ENCODE measurements around the gene ZNF593.

The ZNF593 gene

DNA sequence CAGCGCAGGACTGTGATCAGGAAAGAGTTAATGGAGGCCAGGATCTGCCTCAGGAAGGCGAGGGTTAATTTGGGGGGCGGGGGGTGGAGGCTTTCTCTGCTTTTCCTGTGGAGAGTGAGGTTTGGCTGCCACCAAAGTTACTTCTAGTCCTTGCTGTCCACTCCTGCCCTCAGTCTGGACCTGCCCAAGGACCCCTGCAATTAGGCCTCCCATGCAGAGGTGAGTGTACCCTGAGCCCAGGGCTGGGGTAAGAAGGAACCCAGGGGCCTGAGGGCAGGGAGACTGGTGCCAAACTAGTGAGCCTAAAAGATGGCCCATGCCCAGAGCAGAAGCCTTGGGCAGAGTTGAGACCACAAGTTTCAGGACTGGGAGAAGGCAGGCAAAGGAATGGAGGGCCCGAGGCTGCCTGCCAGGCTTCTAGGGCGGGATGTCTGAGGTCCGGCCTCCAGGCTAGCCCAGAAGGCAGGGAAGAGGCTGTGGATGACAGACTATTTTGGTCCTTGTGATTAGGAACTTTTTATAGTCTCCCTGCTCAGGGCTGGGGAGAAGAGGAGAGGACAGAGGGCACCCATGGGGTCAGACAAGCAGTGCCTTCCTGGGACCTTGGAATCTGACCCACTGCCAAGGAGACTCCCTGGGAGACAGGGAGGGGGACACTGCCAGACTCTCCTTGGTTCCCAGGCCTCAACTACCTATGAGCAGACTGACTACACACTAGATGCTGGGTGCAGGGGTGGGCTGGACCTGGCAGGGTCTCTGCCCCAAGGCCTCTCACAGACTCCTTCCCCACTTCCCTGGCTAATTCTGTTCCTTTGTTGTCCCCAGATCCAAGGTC lies 10.6 kb upstream of the ZNF593 start, which contains the start of gene FAM110D:
Gene FAM110D (plus strand): TSS at position 172 of the 835 bp plus-strand sequence. CDS start 2,213 bp downstream, outside the sequence.
- Mint-ChIP-seq H3K27me3 (ENCODE audit: low read depth) (peaks cover 64% of the 10 kb centered on the region), H3K36me3 (ENCODE audit: low read depth) (no peaks in the 10 kb centered on the region), H3K4me3 (no peak within 1 kb of the TSS), H3K27ac (no peak within 1 kb of the TSS), H3K4me1 (ENCODE audit: low read depth) (peaks cover 8% of the 10 kb centered on the region), H3K9me3 (no peaks in the 10 kb centered on the region)
- no peak for DNase-seq (ENCODE audit: low spot score)

DNA sequence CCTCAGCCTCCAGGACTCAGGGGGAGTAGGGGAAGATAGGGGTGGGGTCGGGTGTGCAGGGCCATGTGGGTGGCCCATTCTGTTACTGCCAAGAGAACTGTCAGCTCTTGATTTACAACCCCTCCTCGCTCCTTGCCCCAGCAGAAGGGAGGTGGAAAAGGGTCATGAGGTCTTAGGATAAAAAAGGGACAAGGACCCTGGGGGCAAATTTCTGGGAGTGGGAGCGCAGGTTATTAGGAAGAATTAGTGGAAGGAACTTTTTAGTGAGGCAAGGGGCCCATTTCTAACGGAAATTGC lies 10.0 kb upstream of the ZNF593 start:
- Mint-ChIP-seq H3K36me3 (ENCODE audit: low read depth) (no peaks in the 10 kb centered on the region), H3K9me3 (no peaks in the 10 kb centered on the region), H3K27ac (no peak overlapping the region), H3K27me3 (ENCODE audit: low read depth) (peaks cover 62% of the 10 kb centered on the region), H3K4me3 (no peak overlapping the region), H3K4me1 (ENCODE audit: low read depth) (peaks cover 8% of the 10 kb centered on the region)
- DNase-seq (ENCODE audit: low spot score): no peak

DNA sequence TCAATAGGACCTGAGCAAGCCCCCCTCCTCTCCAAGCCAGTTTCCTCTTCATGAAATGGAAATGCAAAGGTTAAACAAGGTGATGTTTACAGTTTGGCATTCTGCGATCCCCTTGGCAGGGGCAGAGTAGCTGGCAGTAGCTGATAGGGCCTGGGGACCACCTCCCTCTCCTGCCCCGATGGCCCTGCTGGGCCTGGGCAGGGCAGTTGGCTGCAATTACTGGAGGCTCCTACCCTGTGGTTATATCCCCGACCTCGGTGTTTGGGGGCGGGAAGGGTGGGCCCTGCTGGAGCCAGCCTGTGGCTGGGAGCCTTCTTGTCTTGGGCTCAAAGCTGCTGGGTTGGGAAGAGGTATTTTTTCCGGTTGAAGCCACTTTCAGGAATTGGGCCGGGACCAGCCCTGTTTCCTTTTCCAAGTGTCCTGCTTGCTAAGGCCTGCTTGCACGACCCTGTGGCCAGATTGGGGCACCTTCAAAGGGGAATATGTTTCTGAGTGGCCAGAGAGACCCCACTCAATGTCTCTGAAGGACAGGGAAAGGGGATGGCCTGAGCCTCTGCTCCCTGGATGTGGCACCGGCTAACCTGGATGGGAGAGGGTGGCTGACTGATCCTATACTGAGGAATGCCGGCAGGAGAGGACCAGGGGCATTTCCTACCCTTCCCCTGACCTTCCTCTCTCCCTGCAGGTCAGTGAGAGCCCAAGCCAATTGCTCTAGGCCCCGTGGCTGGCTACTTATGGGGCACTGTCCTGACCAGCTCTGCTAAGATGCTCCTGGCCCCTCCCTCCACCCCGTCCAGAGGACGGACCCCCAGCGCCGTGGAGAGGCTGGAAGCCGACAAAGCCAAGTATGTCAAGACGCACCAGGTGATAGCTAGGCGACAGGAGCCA lies 8.9 kb upstream of the ZNF593 start:
- H3K9me3 Mint-ChIP-seq: no peaks in the 10 kb centered on the region
- H3K36me3 Mint-ChIP-seq (ENCODE audit: low read depth): no peaks in the 10 kb centered on the region
- H3K4me1 Mint-ChIP-seq (ENCODE audit: low read depth): peaks cover 17% of the 10 kb centered on the region
- peaks cover 62% of the 10 kb centered on the region for H3K27me3 Mint-ChIP-seq (ENCODE audit: low read depth)
- no peak overlapping the region for H3K27ac Mint-ChIP-seq
- no peak for DNase-seq (ENCODE audit: low spot score)
- no peak overlapping the region for H3K4me3 Mint-ChIP-seq

- Mint-ChIP-seq H3K4me3 (peak overlapping the region; percentile 79), H3K36me3 (ENCODE audit: low read depth) (no peaks in the 10 kb centered on the region), H3K27ac (no peak overlapping the region), H3K4me1 (ENCODE audit: low read depth) (peaks cover 18% of the 10 kb centered on the region), H3K27me3 (ENCODE audit: low read depth) (peaks cover 64% of the 10 kb centered on the region), H3K9me3 (no peaks in the 10 kb centered on the region)
- DNase-seq (ENCODE audit: low spot score): peak; percentile 44
These were observed 8.1 kb upstream of the ZNF593 start for GRCh38 chr1:26161415-26162219.

GRCh38 chr1:26162220-26162709 lies 7.4 kb upstream of the ZNF593 start:
- no peaks in the 10 kb centered on the region for H3K36me3 Mint-ChIP-seq (ENCODE audit: low read depth)
- peak overlapping the region; percentile 79 for H3K4me3 Mint-ChIP-seq
- DNase-seq (ENCODE audit: low spot score): no peak
- peaks cover 61% of the 10 kb centered on the region for H3K27me3 Mint-ChIP-seq (ENCODE audit: low read depth)
- no peak overlapping the region for H3K27ac Mint-ChIP-seq
- no peaks in the 10 kb centered on the region for H3K9me3 Mint-ChIP-seq
- H3K4me1 Mint-ChIP-seq (ENCODE audit: low read depth): peaks cover 21% of the 10 kb centered on the region

- H3K4me3 Mint-ChIP-seq: peak overlapping the region; percentile 34
- no peak overlapping the region for H3K27ac Mint-ChIP-seq
- H3K27me3 Mint-ChIP-seq (ENCODE audit: low read depth): peaks cover 53% of the 10 kb centered on the region
- no peaks in the 10 kb centered on the region for H3K36me3 Mint-ChIP-seq (ENCODE audit: low read depth)
- DNase-seq (ENCODE audit: low spot score): no peak
- H3K4me1 Mint-ChIP-seq (ENCODE audit: low read depth): peaks cover 21% of the 10 kb centered on the region
- no peaks in the 10 kb centered on the region for H3K9me3 Mint-ChIP-seq
These were observed 6.0 kb upstream of the ZNF593 start for GRCh38 chr1:26163684-26164035.

DNA sequence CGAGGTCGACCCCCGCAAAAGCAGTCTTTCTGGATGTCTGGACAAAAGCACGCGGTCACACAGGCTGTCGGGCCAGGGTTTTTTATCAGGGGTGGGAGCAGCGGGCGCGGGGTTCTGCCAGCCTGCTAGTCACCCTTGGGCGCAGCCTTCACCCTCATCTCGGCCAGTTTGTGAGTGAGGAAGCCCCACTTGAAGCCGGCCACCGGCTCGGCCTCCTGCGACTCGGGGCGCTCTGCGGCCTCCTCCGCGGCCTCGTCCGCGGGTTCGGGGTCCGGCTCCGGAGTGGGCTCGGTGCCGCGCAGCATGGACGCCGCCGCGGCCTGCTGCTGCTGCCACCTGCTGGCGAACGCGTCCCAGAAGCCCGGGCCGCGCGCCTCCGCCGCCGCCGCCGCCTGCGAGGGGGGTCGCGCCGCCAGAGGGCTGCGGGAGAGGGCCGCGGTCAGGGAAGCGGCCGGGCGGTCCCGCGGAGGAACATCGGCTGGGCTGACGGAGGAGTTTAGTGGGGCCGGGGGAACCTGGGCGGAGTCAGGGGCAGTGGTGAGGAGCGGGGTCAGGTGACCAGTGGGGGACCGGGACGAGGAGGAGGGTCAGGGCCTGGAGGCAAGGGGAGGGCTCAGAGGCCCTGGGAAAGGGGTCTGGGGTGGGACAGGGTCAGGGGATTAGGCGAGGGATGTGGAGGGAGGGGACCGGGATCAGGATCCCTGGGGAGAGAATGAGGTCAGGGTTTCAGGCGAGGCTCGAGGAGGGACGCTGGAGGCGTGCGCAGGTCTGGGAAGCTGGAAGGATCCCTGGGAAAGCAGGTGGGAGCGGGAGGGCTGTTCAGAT lies 5.5 kb upstream of the ZNF593 start:
- Mint-ChIP-seq H3K27ac (no peak overlapping the region), H3K27me3 (ENCODE audit: low read depth) (peaks cover 49% of the 10 kb centered on the region), H3K9me3 (no peaks in the 10 kb centered on the region), H3K36me3 (ENCODE audit: low read depth) (no peaks in the 10 kb centered on the region), H3K4me3 (peak overlapping the region; percentile 42), H3K4me1 (ENCODE audit: low read depth) (peaks cover 21% of the 10 kb centered on the region)
- DNase-seq (ENCODE audit: low spot score): peak; percentile 49

GRCh38 chr1:26164861-26165842 lies 4.6 kb upstream of the ZNF593 start:
- H3K36me3 Mint-ChIP-seq (ENCODE audit: low read depth): no peaks in the 10 kb centered on the region
- H3K27me3 Mint-ChIP-seq (ENCODE audit: low read depth): peaks cover 42% of the 10 kb centered on the region
- no peak overlapping the region for H3K27ac Mint-ChIP-seq
- peak overlapping the region; percentile 42 for H3K4me3 Mint-ChIP-seq
- no peak for DNase-seq (ENCODE audit: low spot score)
- H3K9me3 Mint-ChIP-seq: no peaks in the 10 kb centered on the region
- peaks cover 22% of the 10 kb centered on the region for H3K4me1 Mint-ChIP-seq (ENCODE audit: low read depth)

- Mint-ChIP-seq H3K4me3 (no peak overlapping the region), H3K4me1 (ENCODE audit: low read depth) (peaks cover 25% of the 10 kb centered on the region), H3K27ac (no peak overlapping the region), H3K9me3 (no peaks in the 10 kb centered on the region), H3K36me3 (ENCODE audit: low read depth) (no peaks in the 10 kb centered on the region), H3K27me3 (ENCODE audit: low read depth) (peaks cover 31% of the 10 kb centered on the region)
- no peak for DNase-seq (ENCODE audit: low spot score)
These were observed 2.9 kb upstream of the ZNF593 start for GRCh38 chr1:26166719-26167281.

DNA sequence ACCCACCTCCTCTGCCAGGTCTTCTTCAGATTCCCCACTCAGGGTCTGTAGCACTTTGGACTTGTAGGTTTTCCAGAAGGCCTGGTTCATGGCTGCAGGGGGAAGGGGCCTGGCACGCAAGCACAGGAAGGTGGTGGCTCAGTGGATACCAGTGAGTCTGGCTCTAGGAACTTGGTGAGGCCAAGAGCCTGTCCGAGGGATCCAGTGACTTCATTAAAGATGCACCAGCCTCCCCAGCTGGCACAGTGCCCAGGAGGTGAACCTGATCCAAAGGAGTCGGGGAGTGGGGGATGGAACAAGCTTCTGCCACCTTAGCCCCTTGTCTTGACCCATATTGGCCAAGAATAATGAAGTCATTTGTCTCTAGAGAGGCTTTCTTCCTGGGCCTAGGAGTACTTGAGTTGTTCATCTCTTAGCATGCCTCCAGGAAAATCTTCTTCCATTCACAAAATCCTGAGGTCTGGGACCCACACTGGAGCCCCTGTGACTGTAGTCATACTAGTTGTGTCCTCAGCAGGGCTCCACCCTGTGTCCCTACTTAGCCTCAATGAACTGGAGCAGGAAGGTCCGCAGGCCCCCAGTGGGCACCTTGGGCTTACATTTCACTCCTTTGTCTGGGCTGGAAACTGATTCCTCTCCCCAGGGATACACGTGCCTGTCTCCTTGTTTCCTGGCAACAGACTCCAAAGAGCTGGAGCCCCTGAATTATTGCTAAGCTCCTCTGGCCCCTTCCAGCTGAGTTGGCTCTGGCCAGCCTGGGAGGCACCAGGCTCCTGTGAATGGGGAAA lies 1.1 kb upstream of the ZNF593 start, which contains the start of gene C1orf232:
Gene C1orf232 (minus strand): TSS at position 554 of the 788 bp plus-strand sequence. CDS start 464 bp downstream, at position 90.
- Mint-ChIP-seq H3K27me3 (ENCODE audit: low read depth) (peaks cover 23% of the 10 kb centered on the region), H3K9me3 (no peaks in the 10 kb centered on the region), H3K4me1 (ENCODE audit: low read depth) (peaks cover 21% of the 10 kb centered on the region), H3K27ac (peak within 1 kb of the TSS; percentile 86), H3K4me3 (peak within 1 kb of the TSS; percentile 90), H3K36me3 (ENCODE audit: low read depth) (no peaks in the 10 kb centered on the region)
- DNase-seq (ENCODE audit: low spot score): no peak

DNA sequence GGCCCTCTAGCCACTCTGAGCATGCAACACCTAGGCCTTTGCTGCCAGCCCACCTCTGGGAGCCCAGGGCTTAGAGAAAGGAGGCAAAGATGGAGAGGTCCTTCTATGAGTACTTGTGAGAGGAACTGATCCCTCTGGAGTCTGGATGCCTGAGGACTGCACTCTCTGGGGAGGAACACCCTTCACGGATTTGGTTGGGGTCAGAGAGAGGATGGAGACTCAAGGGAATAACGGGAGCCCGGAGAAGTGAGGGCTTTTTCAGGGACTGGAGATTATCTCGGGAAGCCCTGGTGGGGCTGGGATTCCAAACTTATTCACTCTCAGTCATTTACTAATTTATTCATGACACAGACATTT lies 532 bp upstream of the ZNF593 start:
- peak overlapping the region; percentile 62 for H3K27ac Mint-ChIP-seq

More for the DNA sequence above, 532 bp upstream of the ZNF593 start:
- peaks cover 21% of the 10 kb centered on the region for H3K27me3 Mint-ChIP-seq (ENCODE audit: low read depth)
- peak overlapping the region; percentile 75 for H3K4me3 Mint-ChIP-seq
- H3K9me3 Mint-ChIP-seq: no peaks in the 10 kb centered on the region
- no peaks in the 10 kb centered on the region for H3K36me3 Mint-ChIP-seq (ENCODE audit: low read depth)
- peaks cover 20% of the 10 kb centered on the region for H3K4me1 Mint-ChIP-seq (ENCODE audit: low read depth)
- DNase-seq (ENCODE audit: low spot score): no peak

Measured in T-helper 2 cell treated with Interferon-gamma antibody and Interleukin-4, amounts not matched to agents 5 μg/mL and 100 μg/mL, for 36 hours (primary cell).